ENCODE measurements around the gene RAB36. TPM values are rescaled to one million over a fixed set of nuclear protein-coding genes. Genes with fewer than 3 reads are reported as not detected.

The RAB36 gene
- total RNA-seq, 1 donor, result 5.6 TPM

DNA sequence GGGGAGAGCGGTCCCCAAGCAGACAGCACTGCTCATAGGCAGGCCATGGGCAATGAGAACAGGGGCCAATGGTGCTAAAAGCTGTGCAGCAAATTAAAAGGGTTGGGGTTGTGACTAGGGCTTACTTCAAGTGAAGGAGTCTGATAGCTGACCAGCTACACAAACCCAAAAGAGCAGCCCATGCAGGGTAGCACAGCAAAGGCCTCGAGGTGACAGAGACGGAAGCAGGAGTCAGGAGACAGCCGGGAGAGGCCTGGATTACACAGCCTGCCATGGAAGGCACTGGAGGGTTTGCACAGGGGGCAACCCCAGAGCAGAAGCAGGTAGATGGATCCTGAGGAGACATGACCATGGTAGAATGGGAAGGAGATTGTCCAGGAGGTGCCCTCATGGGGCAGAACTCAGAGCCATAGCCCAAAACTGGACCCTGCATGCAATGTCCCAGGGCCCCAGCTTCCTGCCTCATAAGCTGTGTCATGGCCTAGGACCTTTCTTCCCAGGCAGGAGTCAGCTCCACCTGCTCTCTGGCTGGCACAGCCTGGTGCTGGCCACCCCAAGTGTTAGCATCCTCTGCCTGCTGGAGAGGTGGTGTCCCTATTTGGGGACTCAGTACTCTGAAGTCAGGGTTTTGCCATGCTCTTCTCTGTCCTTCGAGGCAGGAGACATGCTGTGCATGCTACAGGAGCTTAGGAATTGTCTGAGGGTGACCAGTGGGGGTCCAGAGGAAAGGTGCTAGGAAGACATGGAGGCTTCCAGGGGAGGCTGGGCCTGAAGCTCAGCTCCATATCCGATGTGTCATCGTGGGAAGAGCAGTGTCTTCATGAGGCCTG is 36.8 kb upstream of the RAB36 start:
- TF ChIP-seq, protein P1, sequence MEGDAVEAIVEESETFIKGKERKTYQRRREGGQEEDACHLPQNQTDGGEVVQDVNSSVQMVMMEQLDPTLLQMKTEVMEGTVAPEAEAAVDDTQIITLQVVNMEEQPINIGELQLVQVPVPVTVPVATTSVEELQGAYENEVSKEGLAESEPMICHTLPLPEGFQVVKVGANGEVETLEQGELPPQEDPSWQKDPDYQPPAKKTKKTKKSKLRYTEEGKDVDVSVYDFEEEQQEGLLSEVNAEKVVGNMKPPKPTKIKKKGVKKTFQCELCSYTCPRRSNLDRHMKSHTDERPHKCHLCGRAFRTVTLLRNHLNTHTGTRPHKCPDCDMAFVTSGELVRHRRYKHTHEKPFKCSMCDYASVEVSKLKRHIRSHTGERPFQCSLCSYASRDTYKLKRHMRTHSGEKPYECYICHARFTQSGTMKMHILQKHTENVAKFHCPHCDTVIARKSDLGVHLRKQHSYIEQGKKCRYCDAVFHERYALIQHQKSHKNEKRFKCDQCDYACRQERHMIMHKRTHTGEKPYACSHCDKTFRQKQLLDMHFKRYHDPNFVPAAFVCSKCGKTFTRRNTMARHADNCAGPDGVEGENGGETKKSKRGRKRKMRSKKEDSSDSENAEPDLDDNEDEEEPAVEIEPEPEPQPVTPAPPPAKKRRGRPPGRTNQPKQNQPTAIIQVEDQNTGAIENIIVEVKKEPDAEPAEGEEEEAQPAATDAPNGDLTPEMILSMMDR (IDR thresholded peaks at IDR 0.05; ENCODE audit: insufficient read depth, low read depth, low read length), result no peak
- no peak overlapping the region for H3K4me3 ChIP-seq (ENCODE audit: low read depth, low read length)
- DNase-seq (ENCODE audit: low read depth), result no peak

DNA sequence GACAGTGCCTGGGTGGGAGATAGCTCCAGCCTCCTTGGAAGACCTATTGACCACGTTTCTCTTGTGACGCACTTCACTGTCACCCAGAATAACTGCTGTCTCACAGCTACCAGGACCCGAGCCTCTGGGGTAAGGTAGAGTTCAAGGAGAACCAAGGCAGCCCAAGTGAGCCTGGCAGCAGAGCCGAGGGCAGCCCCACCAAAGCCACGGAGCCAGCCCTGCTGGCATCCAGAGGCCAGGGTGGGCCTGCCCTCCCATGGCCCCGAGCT is 36.3 kb upstream of the RAB36 start:
- DNase-seq (ENCODE audit: low read depth), result no peak
- TF ChIP-seq, protein P1 (IDR thresholded peaks at IDR 0.05; ENCODE audit: insufficient read depth, low read depth, low read length), result no peak

DNA sequence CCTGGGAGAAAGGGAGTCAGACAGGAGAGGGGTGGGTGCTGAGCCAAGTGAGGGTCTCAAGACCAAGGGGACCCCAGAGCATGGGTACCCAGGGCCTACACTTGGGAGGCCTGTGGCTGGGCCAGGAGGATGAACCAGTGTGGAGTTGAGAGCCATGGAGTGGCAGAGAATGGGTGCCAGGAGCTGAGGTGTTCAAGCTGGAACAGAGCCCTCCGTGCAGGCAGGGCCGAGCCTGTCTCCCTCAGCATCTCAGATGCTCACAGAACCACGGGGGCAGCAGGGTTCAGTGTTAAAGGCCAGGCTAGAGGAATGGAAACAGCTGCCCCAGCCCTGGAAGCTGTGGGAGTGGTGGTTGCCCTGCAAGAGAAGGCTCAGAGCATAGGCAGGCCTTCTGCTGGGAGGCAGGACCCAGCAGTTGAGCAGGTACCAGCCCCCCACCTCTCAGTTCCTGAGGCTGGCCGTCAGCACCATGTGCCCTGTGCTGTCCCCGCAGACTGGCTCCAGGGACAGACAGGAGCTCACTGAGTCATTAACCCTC is 35.8 kb upstream of the RAB36 start:
- no peak for DNase-seq (ENCODE audit: low read depth)
- TF ChIP-seq, protein P1 (IDR thresholded peaks at IDR 0.05; ENCODE audit: insufficient read depth, low read depth, low read length), result no peak
- no peak overlapping the region for H3K4me3 ChIP-seq (ENCODE audit: low read depth, low read length)

More for the DNA sequence above, 36.3 kb upstream of the RAB36 start:
- no peak overlapping the region for H3K4me3 ChIP-seq (ENCODE audit: low read depth, low read length)

DNA sequence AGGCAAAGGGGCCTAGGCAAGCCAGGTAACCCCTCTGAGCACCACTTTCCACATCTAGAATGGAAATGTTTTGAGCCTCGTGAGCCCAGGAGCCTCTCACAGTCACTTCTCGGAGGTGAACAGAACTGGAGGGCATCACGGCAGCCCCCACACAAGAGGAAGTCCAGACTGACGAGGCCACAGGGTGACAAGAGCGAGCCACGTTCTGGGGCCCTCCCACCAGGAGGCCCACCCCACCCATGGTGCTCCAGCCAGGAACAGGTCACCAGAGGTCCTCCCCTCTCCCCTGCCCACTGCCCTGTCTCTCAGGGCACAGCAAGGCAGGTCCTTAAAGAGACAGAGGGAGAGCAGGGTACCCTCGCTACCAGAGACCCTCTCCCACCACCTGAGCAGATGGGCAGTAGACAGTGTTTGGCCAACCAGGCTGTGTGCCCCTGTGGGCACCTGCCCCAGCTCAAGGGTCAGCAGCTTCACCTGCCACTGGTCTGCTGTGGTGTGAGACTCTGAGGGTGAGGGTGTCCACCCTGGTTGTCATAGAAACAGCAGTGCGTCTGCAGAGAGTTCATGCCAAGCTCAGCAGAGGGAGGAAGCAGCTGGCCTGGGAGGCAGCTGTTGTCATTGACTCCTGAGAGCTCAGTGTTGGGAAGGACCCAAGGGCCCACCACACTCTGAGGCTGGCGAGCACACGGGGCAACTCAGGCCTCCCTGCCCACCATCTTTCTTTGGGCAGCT is 34.9 kb upstream of the RAB36 start:
- no peak for DNase-seq (ENCODE audit: low read depth)
- TF ChIP-seq, protein P1 (IDR thresholded peaks at IDR 0.05; ENCODE audit: insufficient read depth, low read depth, low read length), result no peak
- H3K4me3 ChIP-seq (ENCODE audit: low read depth, low read length), result no peak overlapping the region

DNA sequence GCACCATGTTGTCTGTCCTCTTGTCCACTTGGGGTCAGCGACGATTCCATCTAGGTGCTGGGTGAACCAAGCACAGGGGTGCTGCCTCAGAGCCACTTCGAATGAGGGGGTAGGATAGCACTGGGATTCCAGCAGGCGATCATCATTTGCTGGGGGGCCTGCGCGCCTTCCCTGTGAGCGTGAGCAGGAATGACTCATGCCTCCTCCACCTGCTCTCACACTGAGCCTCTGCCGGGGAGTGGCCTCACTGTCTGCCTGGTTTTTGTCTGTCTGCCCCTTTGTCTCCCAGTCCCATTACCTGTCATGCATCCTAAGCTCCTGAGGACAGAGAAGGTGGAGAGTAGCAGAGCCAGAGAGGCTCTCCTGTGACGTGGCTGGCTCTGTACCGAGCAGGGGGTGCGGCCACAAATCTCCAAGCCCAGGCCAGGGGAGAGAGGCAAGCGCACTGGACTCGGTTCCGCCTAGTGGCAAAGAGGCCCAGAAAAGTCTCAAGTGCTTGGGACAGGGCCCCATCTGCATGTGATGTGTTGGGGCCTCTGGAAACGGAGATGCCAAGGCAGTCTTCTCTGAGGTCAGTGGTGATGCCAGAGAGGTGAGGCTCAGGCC is 34.3 kb upstream of the RAB36 start:
- TF ChIP-seq, protein P1 (IDR thresholded peaks at IDR 0.05; ENCODE audit: insufficient read depth, low read depth, low read length), result no peak
- H3K4me3 ChIP-seq (ENCODE audit: low read depth, low read length), result no peak overlapping the region
- DNase-seq (ENCODE audit: low read depth), result no peak

DNA sequence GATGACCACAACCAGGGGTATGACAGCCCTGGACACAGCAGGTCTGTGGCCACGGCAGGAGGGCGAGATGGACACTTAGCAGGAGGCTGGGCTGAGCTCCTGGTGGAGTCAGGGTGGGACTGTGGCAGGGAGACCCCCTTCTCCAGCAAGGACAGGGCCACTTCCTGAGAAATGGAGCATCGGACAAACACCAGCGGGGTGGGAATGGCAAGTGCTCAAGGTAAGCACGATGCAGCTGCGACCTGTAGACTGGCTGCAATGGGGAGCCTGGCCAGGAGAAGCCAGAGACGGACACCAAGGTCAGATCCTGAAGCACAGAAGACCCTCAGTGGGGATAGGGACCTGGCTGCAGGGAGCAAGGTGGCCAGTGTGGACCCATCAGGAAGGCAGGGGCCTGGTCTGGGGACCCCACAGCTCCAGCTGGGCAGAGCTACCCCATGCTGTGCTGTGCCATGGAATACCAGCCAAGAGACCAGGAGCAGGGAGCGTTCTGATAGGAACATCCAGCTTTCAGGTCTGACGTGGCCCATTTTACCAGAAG is 32.7 kb upstream of the RAB36 start:
- H3K4me3 ChIP-seq (ENCODE audit: low read depth, low read length), result no peak overlapping the region
- TF ChIP-seq, protein P1 (IDR thresholded peaks at IDR 0.05; ENCODE audit: insufficient read depth, low read depth, low read length), result no peak
- DNase-seq (ENCODE audit: low read depth), result no peak

Measured in fibroblast of villous mesenchyme (primary cell).